Immature natural killer cell (primary cell): ENCODE data around the gene CNBP. TPM values are rescaled to one million over a fixed set of nuclear protein-coding genes. Genes with fewer than 3 reads are reported as not detected.
"Not testable (repeated sequence)": the region's sequence is repeated elsewhere in the genome, so short reads cannot be mapped to it uniquely, and the experiment has no call there.

Experiments used
- DNase-seq, 3 donors: peaks; one replicate each; pipeline ENCODE4 v3.0.0; 2022; ENCODE audit warnings: mixed read lengths in 1 of 3
- H3K27ac Mint-ChIP-seq, 6 donors: one replicate each; pipeline ENCODE4 v1.8.0; 2020; ENCODE audit warnings: mixed read lengths in 6 of 6, mild to moderate bottlenecking in 5 of 6, inconsistent platforms in 4 of 6, moderate library complexity in 3 of 6
- H3K27me3 Mint-ChIP-seq, 3 donors: one replicate each; pipeline ENCODE4 v1.8.0; 2020 to 2021; ENCODE audit warnings: low read depth in 3 of 3, mild to moderate bottlenecking in 3 of 3, mixed read lengths in 3 of 3, moderate library complexity in 3 of 3, inconsistent platforms in 1 of 3
- H3K36me3 Mint-ChIP-seq, 3 donors: one replicate each; pipeline ENCODE4 v1.8.0; 2020; ENCODE audit warnings: mixed read lengths in 3 of 3, inconsistent platforms in 2 of 3, mild to moderate bottlenecking in 2 of 3
- H3K4me1 Mint-ChIP-seq, 2 donors: one replicate each; pipeline ENCODE4 v1.8.0; 2020; ENCODE audit warnings: inconsistent platforms in 2 of 2, mild to moderate bottlenecking in 2 of 2, mixed read lengths in 2 of 2, moderate library complexity in 1 of 2
- H3K4me3 Mint-ChIP-seq, 5 donors: one replicate each; pipeline ENCODE4 v1.8.0; 2020; ENCODE audit warnings: mild to moderate bottlenecking in 5 of 5, mixed read lengths in 5 of 5, inconsistent platforms in 3 of 5, moderate library complexity in 3 of 5
- H3K9me3 Mint-ChIP-seq, 6 donors: one replicate each; pipeline ENCODE4 v1.8.0; 2020; ENCODE audit warnings: mild to moderate bottlenecking in 6 of 6, mixed read lengths in 6 of 6, inconsistent platforms in 4 of 6, moderate library complexity in 3 of 6
- polyA plus RNA-seq, 3 donors: library from polyadenylated mRNA; unstranded; fragments of 300-500 nt; fragmentation: Illumina TruSeq; gene quantifications; one replicate each; pipeline ENCODE4 v1.2.3, GENCODE V29; 2021

Gene CNBP
- polyA plus RNA-seq, 3 donors from 2014 or later = 728 to 1,257 (median 878) TPM

GRCh38 chr3:129139911-129140310, 43.8 kb downstream of the CNBP start:
- peaks cover 6 to 12% (median 12%) of the 10 kb centered on the region in 3 donors for H3K36me3 Mint-ChIP-seq
- DNase-seq = no peak
- no peaks in the 10 kb centered on the region for H3K27me3 Mint-ChIP-seq
- no peaks in the 10 kb centered on the region for H3K4me1 Mint-ChIP-seq
- no peak overlapping the region for H3K27ac Mint-ChIP-seq
- no peaks in the 10 kb centered on the region for H3K9me3 Mint-ChIP-seq
- H3K4me3 Mint-ChIP-seq = no peak overlapping the region

- DNase-seq, H3K27me3 Mint-ChIP-seq, H3K4me3 Mint-ChIP-seq, H3K27ac Mint-ChIP-seq, H3K9me3 Mint-ChIP-seq: not testable (repeated sequence)
- peaks cover 21 to 25% of the 10 kb centered on the region in 2 donors for H3K4me1 Mint-ChIP-seq
- H3K36me3 Mint-ChIP-seq = peaks cover 10 to 34% (median 23%) of the 10 kb centered on the region in 3 donors
Measured at GRCh38 chr3:129136275-129136674, 47.4 kb downstream of the CNBP start.

GRCh38 chr3:129132097-129132866, 51.4 kb downstream of the CNBP start:
- H3K4me1 Mint-ChIP-seq = peaks cover 25 to 27% of the 10 kb centered on the region in 2 donors
- peak overlapping the region; percentile 10 to 57 (median 12) for H3K4me3 Mint-ChIP-seq
- H3K27me3 Mint-ChIP-seq = peaks cover 1 to 2% (median 2%) of the 10 kb centered on the region in 3 donors
- H3K27ac Mint-ChIP-seq = peak overlapping the region; percentile 52 to 87 (median 74)
- no peaks in the 10 kb centered on the region for H3K9me3 Mint-ChIP-seq
- DNase-seq = peak; percentile 25 to 29 (median 28)
- H3K36me3 Mint-ChIP-seq = peaks cover 13 to 47% (median 30%) of the 10 kb centered on the region in 3 donors

- Mint-ChIP-seq H3K4me1 (peaks cover 27 to 34% of the 10 kb centered on the region in 2 donors), H3K9me3 (no peaks in the 10 kb centered on the region), H3K27me3 (peaks cover 1 to 2% (median 2%) of the 10 kb centered on the region in 3 donors), H3K27ac (peak overlapping the region; percentile 47 to 87 (median 74)), H3K4me3 (peak overlapping the region in 3 of 5 donors; percentile 10 to 57 (median 19)), H3K36me3 (peaks cover 13 to 45% (median 28%) of the 10 kb centered on the region in 3 donors)
- DNase-seq = no peak
Measured at GRCh38 chr3:129131465-129132088, 52.1 kb downstream of the CNBP start.

- peaks cover 13 to 45% (median 28%) of the 10 kb centered on the region in 3 donors for H3K36me3 Mint-ChIP-seq
- H3K9me3 Mint-ChIP-seq = no peaks in the 10 kb centered on the region
- peaks cover 1 to 2% (median 2%) of the 10 kb centered on the region in 3 donors for H3K27me3 Mint-ChIP-seq
- no peak for DNase-seq
- H3K4me3 Mint-ChIP-seq = no peak overlapping the region
- H3K4me1 Mint-ChIP-seq = peaks cover 27 to 34% of the 10 kb centered on the region in 2 donors
- peak overlapping the region in 3 of 6 donors; percentile 40 to 80 (median 77) for H3K27ac Mint-ChIP-seq
Measured at GRCh38 chr3:129130291-129130813, 53.3 kb downstream of the CNBP start.

GRCh38 chr3:129128357-129129155, 55.1 kb downstream of the CNBP start:
- Mint-ChIP-seq H3K27me3 (peaks cover 1 to 2% (median 1%) of the 10 kb centered on the region in 3 donors), H3K4me1 (peaks cover 27 to 32% of the 10 kb centered on the region in 2 donors), H3K4me3 (no peak overlapping the region), H3K27ac (no peak overlapping the region), H3K36me3 (peaks cover 3 to 32% (median 18%) of the 10 kb centered on the region in 3 donors), H3K9me3 (no peaks in the 10 kb centered on the region)
- no peak for DNase-seq

GRCh38 chr3:129126726-129127280, 56.9 kb downstream of the CNBP start:
- no peak for DNase-seq
- H3K4me1 Mint-ChIP-seq = peaks cover 28 to 30% of the 10 kb centered on the region in 2 donors
- H3K4me3 Mint-ChIP-seq = no peak overlapping the region
- H3K27ac Mint-ChIP-seq = peak overlapping the region in 3 of 6 donors; percentile 40 to 68 (median 48)
- H3K36me3 Mint-ChIP-seq = peaks cover 3 to 19% (median 12%) of the 10 kb centered on the region in 3 donors
- H3K27me3 Mint-ChIP-seq = peaks cover 3 to 6% (median 3%) of the 10 kb centered on the region in 3 donors
- no peaks in the 10 kb centered on the region for H3K9me3 Mint-ChIP-seq

- DNase-seq = peak in 2 of 3 donors; percentile 10
- peak overlapping the region; percentile 58 to 93 (median 87) for H3K27ac Mint-ChIP-seq
- H3K9me3 Mint-ChIP-seq = peaks cover 0 to 2% (median 0%) of the 10 kb centered on the region in 6 donors
- H3K27me3 Mint-ChIP-seq = peaks cover 7 to 18% (median 7%) of the 10 kb centered on the region in 3 donors
- peaks cover 41 to 43% of the 10 kb centered on the region in 2 donors for H3K4me1 Mint-ChIP-seq
- H3K36me3 Mint-ChIP-seq = peaks cover 0 to 5% (median 0%) of the 10 kb centered on the region in 3 donors
- H3K4me3 Mint-ChIP-seq = peak overlapping the region in 4 of 5 donors; percentile 67 to 88 (median 82)
Measured at GRCh38 chr3:129123314-129124060, 60.2 kb downstream of the CNBP start.

GRCh38 chr3:129122412-129123011, 61.2 kb downstream of the CNBP start:
- peaks cover 0 to 2% (median 0%) of the 10 kb centered on the region in 6 donors for H3K9me3 Mint-ChIP-seq
- peaks cover 50 to 52% of the 10 kb centered on the region in 2 donors for H3K4me1 Mint-ChIP-seq
- peak in 2 of 3 donors; percentile 7 to 12 for DNase-seq
- peaks cover 0 to 5% (median 0%) of the 10 kb centered on the region in 3 donors for H3K36me3 Mint-ChIP-seq
- peak overlapping the region; percentile 58 to 93 (median 87) for H3K27ac Mint-ChIP-seq
- H3K4me3 Mint-ChIP-seq = peak overlapping the region; percentile 67 to 88 (median 80)
- peaks cover 5 to 18% (median 7%) of the 10 kb centered on the region in 3 donors for H3K27me3 Mint-ChIP-seq

- peaks cover 5 to 18% (median 7%) of the 10 kb centered on the region in 3 donors for H3K27me3 Mint-ChIP-seq
- peak within 1 kb of the TSS; percentile 89 to 98 (median 94) for H3K27ac Mint-ChIP-seq
- H3K4me1 Mint-ChIP-seq = peaks cover 54% of the 10 kb centered on the region in 2 donors
- peak within 1 kb of the TSS; percentile 88 to 95 (median 93) for H3K4me3 Mint-ChIP-seq
- peak; percentile 86 to 87 (median 87) for DNase-seq
- peaks cover 0 to 5% (median 0%) of the 10 kb centered on the region in 3 donors for H3K36me3 Mint-ChIP-seq
- peaks cover 0 to 2% (median 0%) of the 10 kb centered on the region in 6 donors for H3K9me3 Mint-ChIP-seq
Measured at GRCh38 chr3:129121792-129122411, 61.8 kb downstream of the CNBP start, which contains the start of gene RAB43. TSS of gene RAB43 (minus strand) at chr3:129121804. CDS start at chr3:129121489, 315 bp downstream.

- Mint-ChIP-seq H3K9me3 (peaks cover 0 to 2% (median 0%) of the 10 kb centered on the region in 6 donors), H3K36me3 (peaks cover 0 to 5% (median 0%) of the 10 kb centered on the region in 3 donors), H3K4me1 (peaks cover 59% of the 10 kb centered on the region in 2 donors), H3K27me3 (peaks cover 5 to 18% (median 7%) of the 10 kb centered on the region in 3 donors), H3K4me3 (peak overlapping the region; percentile 88 to 95 (median 93)), H3K27ac (peak overlapping the region; percentile 89 to 98 (median 94))
- peak in 1 of 3 donors; percentile 56 for DNase-seq
Measured at GRCh38 chr3:129121016-129121791, 62.5 kb downstream of the CNBP start.
